NCI-H345 treated with DMSO at 0.1 percent for 48 hours (cell line): ENCODE results near the gene CXCL14.

Experiments
- DNase-seq: peaks from one replicate; lab custom pipeline; 2025; ENCODE audit not compliant: unreplicated experiment; lab: John Stamatoyannopoulos, UW

The CXCL14 gene

DNA sequence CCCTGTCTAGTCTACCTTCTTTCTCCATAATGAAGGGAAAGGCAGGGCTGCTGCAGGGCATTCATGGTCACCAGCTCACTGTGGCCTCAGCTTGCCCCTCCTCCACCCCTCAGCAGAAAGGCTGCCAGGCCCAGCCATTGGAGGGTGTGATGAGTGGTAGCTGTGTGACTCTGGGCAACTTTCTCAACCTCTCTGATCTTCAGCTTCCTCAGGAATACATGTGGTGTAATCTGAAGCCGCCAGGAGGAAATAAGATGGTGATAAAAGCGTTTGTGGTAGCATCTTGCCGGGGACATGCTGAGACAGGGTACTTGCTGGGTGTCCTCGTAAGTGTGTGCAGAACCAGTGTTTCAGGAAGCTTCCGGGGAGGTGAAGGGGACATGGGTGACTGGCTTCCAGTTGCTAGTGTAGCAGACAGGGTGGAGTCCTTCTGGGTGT lies 9.8 kb downstream of the CXCL14 start:
- no peak for DNase-seq

DNA sequence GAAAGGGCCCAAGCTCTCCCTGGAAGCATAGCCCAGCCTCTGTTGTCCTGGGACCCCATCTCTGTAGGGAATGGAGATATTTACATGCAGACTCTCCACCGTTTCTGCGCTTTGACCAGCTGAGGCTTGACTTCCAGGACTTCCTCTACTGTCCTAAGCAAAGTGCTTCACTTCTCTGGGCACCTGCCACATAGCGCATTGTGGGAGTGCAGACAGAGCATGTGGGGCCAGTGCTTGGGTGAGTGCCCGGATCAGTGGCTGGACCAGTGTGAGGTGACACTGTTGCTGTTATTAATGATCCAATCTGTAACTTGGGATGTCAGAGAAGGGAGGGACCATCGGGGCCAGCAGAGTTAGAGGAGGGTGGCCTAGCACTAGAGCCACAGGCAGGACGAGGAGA lies 10.5 kb downstream of the CXCL14 start:
- no peak for DNase-seq

DNA sequence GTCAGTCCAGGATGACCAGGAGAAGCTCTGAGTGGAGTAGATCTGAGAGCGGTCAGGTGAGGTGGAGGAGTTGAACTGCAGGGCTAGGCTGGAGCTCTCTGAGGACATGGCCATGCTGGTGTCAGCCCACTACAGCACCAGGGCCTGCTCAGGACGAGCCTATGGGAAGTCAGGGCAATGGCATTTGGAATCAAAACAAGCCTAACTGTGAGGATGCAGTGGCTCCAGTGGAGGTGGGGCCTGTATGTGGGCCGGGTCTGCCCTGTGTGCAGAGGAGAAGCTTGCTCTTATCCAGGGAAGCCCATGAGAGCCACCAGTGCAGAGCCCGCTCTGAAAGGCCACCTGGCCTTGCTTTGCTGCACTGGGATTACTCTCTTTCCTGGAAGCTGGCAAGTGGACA lies 11.1 kb downstream of the CXCL14 start:
- no peak for DNase-seq

DNA sequence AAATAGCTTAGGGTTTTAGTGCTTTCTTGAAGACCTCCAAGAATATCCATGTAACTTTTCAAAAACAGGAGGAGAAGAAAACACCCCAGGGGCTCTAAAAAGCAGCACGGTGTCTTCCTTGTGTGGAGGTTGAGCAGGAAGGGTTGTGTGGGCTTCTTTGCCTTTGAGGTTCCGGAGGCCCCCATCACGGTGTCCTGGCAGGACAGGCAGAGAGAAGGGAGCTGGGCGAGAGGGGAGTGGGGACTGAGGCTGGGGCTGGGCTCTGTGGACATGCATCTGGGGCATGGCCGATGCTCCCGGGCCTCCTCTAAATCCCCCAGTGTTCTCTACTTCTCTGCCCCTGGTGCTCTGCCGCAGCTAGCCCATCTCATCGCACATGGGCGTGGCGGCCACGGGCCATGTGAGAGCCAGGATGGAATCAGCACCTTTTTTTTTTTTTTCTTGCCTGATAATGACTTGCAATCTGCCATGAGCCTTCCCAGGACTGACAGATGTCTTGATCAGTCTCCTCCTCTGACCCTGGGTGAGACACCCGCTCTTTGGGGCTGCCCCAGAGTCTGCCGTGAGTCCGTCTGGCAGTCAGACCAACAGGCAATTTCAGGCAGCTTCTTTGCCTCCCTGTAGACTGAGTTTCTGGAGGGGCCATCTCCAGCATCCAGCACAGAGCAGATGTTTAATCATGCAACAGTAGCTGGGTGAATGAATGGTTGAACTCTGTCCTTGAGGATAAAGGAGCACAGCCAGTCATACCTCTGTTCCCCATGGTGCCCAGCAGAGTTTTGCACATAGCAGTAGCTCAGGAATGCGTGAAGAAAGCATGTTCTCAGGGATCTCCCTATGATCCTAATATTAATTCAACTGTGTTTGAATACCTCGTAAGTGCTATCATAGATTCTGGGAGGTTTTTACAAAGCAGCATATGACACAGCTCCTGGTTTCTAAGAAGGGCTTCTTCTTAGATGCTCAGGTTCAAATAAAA lies 12.1 kb downstream of the CXCL14 start:
- no peak for DNase-seq

DNA sequence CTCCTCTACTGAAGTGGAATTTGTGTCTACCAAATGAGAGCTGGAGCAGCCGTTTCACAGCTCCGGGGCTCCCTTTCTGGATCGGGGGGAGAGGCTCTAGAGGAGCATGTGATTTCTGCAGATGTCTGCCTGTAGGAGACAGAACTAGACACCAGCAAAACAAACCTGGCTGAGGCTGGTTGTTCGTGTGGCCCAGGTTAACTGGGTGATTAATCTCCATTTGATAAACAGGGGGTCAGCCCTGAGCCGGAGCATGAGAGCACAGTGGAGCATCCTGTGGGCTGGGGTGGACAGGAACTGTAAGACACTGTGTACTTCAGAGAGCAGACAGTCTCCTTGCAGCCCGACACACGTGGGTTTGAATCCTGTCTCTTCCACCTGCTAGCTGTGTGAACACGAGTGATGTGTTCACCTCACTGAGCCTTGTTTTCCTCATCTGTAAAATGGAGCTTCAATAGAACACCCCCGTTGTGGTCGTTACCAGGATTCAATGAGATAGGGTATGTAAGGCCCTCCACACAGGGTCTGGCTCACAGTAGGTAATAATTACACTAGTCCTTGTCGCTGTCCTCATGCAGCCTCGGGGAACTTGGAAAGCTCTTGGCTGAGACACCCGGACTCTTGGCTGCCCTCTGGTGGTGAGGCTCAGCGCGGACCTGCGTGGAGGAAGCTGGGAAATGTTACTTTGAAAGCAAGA lies 12.9 kb downstream of the CXCL14 start:
- no peak for DNase-seq

DNA sequence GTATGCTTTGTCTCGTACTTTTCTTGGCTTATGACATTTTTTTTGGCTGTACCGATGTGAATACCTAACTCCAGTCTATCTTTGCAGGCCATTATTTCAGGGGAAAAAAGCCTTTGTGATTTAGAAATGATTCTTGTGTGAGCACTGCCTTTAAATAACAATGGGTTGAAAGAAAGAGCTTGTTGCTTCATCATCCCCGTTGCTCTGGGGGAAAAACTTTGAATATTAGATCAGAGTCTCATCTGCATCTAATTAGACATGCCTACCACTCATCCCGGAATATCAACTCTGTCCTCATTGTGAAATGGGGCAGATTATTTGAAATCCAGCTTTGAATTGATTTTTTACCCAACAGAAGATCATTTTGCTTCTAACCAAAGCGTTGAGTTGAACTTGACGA lies 13.5 kb downstream of the CXCL14 start:
- no peak for DNase-seq

DNA sequence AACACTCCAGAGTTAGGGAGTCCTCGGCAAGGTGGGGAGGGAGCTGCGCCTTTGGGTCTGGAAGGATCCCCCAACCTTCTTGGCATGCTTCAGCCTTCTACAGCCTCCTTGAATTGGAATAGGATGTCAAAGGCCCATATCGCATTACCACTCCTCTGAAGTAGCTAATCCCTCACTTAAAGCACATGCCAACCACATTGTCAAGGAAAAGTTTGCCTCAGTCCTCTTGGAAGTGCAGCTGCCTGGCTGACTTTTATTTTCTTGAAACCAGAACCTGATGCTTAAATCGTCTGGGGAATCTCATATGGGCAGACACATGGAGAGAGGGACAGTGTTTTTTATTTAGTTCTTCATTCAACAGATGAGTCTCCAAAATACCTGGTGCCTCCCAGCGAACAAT lies 14.5 kb downstream of the CXCL14 start:
- no peak for DNase-seq

DNA sequence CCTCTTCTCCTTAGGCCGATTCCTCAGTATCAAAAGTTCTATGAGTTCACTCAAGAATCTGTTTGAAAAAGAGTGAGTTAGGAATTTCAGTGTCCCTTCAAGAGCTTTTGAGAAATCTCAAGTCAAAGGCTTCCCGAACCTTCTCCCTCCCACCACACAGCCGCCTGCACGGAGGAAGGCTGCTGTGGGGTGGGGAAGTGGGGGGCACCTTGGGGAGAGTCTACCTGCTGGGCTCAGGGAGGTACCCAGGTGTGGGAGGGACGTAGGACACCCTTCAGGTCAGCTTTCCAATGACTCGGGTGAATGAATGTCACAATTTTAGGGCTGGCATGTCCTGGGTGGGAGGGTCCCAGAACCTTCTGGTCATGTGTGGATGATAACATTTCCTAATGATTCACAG lies 17.5 kb downstream of the CXCL14 start:
- no peak for DNase-seq

DNA sequence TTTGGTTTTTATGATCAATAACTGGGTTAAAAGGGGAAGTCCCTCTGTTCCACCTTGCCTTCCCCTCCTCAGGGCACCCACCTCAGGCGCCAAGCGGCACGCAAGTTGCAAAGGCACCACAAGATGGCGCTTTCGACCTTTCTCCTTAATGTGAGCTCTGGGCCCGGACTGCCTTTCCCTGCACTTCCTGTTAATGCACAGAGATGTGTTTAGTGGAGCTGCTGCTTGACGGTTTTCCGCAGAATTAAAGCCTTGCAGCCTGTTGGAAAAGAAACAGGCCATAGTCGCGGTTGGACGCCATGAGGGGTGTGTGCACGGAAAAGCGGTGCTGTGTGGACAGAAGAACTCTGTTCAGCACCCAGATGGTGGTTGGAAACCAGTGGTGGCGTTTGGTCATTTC lies 17.9 kb downstream of the CXCL14 start:
- peak; percentile 70 for DNase-seq

DNA sequence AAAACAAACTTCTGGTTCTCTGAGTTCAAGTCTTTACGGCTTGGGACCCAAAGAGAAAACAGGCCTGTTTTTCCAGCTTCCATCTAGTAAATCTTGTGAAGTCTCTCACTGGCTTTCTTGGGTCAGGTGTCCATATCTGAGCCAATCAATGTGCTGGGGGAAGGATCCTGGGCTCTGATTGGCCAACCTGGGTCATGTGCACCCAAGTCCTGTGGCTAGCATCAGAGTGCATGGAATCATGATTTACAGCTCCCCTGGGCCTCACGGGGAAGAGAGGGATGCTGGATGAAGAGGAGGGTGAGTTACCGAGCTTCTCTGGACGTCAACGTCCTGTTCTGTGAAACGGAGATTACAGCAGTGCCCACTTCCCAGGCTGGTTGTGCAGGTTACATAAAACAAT lies 19.4 kb downstream of the CXCL14 start:
- DNase-seq = no peak

DNA sequence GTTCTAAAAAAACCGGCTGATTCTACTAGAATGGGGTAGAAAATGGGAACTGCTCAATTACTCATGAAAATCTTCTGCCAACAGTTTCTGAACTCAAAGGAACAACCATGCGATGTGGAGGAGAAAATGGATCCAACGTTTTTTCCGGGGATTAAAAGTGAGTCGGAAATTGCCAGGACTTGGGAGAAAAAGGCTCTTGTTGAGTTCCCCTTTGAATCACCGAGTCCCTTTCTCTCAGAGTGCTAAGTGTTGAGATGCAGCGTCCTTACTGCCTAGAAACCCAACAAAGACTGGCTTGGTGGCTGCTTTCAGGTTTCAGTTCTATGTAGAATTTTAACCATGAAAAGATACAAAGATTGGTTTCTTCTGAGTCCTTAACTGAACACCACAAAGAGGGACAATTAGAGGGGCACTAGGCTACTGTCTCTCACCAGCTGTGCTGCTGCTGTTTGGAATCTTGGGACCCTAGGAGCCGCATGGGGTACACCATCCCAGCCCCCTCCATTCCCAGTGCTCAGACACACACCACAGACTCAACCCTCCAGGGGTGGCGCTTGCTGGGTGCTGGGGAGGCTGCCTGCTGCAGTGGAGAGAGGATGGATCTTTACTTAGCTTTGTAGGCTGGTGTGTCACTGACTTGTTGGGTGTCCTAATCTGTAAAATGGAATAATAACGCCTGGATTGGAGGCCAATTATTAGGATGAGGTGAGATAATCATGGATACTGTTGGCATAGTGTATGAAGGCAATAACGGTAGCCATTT lies 21.5 kb downstream of the CXCL14 start:
- DNase-seq = no peak

DNA sequence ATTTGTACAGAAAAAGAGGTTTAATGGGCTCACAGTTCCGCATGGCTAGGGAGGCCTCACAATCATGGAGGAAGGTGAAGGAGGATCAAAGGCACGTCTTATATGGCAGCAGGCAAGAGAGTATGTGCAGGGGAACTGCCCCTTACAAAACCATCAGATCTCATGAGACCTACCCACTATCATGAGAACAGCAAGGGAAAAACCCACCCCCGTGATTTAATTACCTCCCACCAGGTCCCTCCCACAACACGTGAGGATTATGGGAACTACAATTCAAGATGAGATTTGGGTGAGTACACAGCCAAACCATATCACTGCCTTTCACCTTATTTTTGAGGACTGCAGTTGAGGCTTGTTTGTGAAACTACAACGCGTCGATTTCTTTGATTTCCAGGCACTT lies 22.2 kb downstream of the CXCL14 start:
- DNase-seq = no peak

DNA sequence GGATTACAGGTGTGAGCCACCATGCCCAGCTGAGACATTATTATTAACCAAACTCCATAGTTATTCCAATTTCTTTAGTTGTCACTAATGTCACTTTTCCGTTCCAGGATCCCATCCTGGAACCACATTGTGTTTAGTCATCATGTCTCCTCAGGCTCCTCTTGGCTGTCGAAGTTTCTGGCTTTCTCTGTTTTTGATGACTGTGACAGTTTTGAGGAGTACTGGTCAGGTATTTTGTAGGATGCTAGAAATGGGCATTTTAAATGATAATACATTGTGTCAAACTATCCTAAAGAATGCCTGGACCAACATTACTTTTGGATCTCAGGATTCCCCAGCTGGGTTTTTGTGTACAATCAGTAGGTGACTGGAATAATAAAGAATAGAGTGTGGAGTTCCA lies 23.3 kb downstream of the CXCL14 start:
- no peak for DNase-seq

DNA sequence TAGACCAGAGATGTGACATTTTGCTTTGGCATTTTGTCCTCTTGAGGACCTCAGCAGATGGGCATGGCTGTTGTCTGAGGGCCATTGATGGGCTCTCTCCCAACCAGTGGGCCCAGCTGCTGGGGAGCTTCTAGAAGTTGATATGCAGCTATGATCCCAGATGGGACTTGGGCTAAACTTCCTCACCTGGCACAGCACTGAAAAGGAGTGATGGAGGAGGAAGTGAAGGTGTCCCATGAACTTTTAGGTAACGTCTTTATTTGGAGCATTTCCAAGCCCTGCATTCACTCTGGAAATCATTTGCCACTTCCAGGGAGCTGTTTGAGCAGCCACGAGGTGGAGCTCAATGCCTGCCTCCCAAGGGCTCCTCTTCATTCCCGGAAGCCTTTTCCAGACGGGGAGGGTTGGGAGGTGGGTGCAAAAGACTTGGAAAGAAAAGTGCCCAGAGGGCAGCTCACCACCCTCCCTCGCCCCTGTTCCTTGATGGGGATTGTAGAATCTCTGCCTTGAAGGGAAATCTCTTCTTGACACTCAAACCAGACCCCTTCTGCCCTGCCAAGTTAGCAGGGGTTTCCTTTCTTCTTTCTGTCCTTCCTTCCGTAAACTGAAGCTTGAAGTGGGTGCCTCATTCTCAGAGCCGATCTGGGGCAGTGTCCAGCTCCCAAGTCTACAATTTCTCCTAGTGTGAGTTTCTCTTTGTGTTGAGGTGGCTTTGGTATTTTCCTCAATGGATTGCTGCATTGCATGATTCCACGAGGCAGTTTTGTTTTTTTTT lies 24.9 kb downstream of the CXCL14 start:
- DNase-seq = peak; percentile 29

DNA sequence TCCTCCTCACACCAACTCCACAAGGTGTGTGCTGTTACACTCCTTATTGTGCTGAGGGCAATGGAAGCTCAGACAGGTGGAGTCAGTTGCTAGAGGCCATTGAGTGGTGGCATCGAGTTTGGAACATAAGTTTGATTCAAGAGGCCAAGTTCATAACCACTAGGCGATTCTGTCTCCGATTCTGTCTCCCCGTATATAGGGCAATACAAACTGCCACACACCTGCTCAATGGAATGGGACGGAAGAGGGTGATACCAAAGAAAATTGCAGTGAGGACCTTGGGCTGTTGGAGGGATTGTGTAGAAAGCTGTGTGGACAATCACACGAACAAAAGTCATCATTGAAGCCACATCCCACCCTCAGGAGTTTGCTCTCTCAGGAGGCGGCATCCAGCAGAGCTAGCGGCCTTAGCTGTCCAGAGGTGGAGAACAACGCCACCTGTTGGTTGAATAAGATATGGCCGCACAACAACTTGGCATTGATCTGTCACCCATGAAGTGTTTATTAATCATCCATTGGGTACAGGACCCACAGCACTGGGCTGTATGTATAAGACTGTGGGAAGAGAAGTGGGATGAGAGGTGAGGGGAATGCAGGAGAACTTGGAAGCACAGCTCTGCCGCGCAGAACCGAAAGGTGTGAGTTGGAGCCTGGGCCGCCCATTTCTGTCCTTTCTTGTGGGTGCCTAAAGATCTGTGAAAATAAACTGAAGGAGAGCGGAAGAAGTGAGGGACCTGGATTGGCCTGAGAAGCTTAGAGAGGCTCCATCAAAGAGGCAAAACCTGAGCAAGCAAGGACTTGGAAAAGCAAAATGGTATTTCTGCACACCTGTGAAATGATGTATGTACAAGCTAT lies 27.0 kb downstream of the CXCL14 start:
- DNase-seq = peak; percentile 66

DNA sequence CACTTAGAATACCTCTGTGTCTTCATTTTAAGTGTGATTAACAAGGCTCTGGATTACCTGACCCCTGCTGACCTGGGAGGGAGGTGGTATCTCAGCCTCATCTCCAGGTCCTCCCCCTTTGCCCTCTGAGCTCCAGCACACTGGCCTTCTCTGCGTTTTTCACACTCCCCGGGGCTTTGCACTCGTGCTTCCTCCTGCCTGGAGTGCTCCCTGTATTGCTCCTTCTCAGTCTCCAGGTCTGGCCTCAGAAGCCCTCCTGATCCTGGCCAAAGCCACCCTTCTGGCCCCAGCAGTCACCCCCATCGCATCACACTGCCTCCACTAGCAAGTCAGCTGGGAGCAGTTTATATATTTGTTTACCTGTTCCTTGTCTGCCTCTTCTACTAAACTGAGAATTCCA lies 29.4 kb downstream of the CXCL14 start:
- no peak for DNase-seq

DNA sequence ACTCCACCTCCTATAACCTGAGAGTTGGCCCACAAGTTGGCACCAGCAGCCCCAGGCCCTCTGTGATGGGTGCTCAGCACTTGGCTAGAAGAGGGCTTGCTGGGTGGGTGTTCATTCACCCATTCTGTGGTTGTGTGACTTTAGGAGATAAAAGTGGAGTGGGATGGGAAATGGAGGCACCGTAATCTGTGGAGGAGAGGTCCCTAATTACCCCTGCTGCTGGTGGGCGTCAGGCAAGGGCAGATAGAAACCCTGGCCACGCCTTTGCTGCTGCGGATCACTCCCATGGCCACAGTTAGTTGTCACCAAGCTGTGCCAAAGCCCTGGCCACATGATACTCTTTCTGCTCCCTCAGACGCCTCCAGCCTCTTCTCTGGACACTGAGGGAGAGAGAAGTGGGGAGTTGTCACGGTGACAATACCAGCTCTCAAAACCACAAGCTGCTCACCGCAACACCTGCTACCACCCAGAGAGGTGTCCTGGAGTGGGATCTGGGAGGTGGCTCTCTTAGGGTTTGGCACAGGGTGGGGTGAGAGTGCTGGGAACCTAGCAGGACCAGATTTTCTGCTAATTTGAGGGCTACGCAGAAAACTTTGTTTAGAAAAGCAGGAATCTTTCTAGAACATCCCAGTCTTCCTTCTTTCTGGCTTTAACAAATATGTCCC lies 31.1 kb downstream of the CXCL14 start:
- peak; percentile 43 for DNase-seq

DNA sequence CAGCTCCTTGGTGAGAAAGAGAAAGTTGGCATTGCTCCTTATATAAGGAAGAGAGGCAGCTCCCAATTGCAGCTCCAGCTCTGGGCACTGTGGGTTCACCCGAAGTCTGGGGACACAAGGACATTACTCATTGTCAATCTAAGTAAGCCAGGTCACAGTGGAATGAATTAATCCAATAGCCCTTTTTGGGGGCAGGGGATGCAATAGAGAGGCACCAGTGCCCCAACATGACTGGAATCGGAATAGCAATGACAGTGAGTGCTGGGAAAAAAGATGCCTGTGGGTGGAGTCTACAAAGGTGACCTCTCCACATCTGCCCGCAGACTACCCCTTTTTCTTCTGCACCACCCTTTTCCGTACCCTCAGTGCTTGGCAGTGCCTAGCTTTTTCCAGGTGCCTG lies 31.9 kb downstream of the CXCL14 start:
- no peak for DNase-seq

DNA sequence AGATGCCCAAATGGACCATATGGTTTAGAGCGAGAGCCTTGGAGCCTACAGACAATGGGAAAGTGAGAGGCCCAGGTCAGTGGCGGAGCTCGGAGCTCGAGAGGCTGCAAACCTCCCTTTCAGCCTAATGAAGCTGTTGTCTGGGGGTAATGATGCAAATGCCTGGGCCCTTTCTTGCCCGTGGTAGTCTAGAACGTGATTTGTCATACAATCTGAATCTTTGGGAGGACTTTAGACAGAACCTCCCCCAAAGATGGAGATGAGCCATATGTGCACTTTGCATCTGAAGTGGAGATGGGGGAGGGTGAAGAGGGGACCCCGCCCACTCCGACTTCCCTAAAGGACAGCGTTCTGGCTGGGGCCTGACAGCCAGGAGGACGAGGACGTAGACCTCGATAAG lies 32.7 kb downstream of the CXCL14 start:
- no peak for DNase-seq
